T-helper 1 cell treated with Interleukin-12 subunit alpha and Interleukin-12 subunit beta and Interleukin-4 antibody, amounts not matched to agents 30 ng/mL and 1 ng/mL, for 36 hours (primary cell): Measurements from ENCODE around the gene ELN. TPM values are rescaled to one million over a fixed set of nuclear protein-coding genes. Genes with fewer than 3 reads are reported as not detected.
"Not testable (repeated sequence)": the region's sequence is repeated elsewhere in the genome, so short reads cannot be mapped to it uniquely, and the experiment has no call there.

Source experiments
- intact Hi-C: fragments of 100-400 bp; cut with micrococcal nuclease; formaldehyde crosslinking; loops from one replicate; pipeline ENCODE4 v1.15.1; 2024
- total RNA-seq: library from RNA; stranded (reverse); gene quantifications from 2 replicates; pipeline ENCODE4 v1.2.3, GENCODE V29; 2022

ELN gene
- total RNA-seq, 1 donor from 2014 or later = not detected

DNA sequence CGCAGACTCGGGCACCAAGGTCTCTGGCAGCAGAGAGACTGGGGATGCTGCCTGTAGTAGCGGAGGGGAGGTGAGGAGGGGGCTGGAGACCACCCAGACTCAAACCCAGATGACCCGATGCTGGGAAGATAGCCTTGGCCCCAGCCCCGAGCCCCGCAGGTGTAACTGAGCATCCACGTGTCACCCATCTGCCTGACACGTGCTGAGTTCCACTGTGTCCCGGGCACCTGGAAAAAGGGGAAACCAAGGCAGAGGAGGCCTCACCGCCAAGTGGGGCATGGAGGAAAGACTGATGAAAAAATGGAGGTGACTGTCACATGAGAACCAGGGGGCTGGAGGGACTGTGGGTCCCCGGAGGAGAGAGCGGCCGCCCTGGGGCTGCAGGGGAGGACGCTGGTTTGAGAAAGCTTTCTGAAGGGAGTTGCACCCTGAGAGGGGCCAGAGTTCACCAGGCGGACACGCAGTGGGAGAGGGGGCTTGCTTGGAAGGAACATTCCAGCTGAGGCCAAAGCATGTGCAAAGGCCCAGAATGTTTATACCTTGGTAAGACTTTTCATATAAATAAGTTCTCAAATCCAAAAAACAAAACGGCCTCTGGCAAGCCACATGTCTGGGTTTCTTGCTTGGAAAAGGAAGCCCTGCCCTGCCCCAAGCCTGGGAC, 27.4 kb upstream of the ELN start:
- intact Hi-C loops = no loop called here

DNA sequence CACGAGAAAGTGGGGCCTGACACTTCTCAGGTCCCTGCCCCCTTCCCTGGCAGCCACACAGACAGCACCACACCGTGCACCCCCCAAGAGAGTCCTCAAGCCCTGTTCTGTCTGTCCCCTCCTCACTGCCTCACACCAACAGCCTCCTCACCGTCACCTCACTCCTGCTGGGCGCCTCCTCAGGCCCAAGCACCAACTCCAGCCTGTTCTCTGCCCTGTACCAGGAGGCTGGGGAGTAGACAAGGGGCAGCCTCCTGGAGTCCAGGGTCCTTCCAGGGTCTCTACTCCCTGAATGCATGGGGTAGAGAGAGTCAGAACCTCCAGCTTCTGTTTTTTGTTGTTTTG, 26.9 kb upstream of the ELN start:
- intact Hi-C loops = no loop called here

DNA sequence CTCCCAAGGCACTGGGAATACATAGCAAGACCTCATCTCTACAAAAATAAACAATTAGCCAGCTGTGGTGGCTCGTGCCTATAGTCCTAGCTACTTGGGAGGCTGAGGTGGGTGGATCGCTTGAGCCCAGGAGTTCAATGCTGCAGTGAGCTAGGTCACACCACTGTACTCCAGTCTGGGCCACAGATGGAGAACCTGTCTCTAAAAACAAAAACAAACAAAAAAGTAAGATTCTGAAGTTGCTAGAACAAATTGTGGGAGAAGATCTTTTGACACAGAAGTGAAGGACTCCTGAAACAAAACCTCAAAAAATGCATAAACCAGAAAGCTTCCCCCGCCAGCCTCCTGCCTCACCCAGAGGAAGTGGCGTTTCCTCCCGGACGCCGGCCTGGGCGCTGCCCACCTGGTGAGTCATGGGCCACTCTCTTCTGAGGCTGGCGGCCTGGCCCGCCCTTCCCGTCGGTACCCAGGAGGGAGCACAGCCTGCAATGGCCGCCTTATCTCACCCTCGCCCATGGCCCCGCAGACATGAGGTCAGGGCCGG, 25.4 kb upstream of the ELN start:
- intact Hi-C loops = no loop called here

DNA sequence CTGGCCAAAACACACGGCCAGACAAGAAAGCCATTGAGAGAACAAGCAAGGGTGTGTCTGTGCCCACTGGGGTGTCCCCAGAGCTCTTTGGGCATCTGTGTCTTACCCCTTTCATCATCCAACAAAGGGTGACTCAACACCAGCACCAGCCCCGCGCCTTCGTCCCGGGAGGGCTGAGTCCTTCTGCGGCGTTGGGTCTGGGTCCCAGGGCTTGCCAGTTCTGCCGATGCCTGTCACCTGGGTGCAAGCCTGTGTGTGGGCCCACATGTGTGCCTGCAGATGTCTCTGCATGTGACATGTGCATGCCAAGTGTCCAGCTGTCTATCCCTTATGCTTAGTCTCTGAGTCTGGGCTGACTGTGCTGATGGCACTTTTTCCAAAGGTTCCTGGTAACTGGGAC, 24.4 kb upstream of the ELN start:
- intact Hi-C loops = no loop called here

DNA sequence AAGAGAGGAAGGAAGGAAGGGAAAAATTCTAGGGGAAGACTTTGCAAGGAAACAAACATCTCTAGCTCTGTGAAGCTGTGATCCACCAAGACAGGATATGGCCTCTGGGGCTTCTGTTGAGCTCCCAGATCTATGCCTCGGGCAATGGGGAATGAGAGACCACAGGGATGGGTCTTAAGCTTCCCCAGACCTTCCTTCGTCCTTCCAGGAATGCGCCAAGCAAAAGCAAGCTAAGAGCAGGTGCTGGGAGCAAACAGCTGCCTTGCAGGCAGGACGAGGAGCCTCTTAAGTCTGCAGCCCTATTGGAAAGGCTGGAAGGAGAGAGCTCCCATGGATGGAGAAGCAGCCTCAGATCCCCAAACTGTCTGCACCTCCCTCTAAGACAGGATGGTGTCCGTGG, 21.9 kb upstream of the ELN start:
- intact Hi-C loops = no loop called here

DNA sequence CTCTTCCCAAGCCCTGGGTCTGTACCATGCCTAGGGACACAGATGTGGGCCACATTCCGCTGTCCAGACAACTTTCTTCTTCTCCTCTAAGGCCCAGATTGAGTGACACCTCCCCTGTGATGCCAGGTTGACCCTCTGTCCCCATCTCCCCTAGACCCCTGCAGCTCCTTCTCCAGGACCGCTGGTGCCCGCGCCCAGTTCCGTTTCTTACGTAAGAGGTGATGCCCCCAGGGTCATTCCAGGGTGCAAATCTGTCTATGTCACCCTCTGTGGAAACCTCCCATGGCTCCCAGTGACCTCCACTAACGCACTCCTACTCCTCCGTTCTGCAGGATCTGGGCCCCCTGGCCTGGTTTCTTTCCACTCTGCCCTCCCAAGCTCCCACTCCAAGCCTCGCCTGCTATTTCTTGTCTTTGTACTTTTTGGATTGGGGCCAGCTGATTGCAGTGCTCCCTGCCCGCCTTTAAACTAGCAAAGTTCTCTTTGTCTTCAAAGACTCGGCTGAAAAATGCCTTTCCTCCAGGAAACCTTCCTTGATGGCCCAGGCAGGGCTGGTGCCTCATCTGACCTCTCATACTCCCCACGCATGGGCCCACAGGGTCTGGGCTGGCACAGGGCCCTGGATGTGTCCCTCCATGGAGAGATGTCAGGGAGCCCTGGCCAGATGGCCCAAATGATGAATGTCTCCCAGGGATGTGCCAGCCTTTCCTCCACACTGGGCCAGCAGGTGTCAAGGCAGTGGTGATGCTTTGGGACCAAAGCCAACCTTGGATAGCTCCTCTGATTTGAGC, 21.3 kb upstream of the ELN start:
- intact Hi-C loops = no loop called here

DNA sequence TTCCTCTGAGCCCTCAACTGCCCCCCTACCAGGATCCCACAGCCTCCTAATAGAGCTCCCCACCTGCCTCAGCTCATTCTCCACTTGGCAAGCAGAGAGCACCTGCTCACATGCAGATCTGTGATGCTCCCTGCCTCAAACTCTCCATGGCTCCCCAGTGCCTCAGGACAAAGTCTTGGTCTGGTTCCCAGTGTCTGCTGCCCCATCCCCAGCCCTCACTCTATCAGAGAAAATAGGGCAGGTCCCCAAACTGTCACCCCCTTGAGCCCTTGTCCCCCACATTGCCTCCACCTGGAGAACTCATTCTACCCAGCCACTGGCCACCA, 20.8 kb upstream of the ELN start:
- intact Hi-C loops = no loop called here

DNA sequence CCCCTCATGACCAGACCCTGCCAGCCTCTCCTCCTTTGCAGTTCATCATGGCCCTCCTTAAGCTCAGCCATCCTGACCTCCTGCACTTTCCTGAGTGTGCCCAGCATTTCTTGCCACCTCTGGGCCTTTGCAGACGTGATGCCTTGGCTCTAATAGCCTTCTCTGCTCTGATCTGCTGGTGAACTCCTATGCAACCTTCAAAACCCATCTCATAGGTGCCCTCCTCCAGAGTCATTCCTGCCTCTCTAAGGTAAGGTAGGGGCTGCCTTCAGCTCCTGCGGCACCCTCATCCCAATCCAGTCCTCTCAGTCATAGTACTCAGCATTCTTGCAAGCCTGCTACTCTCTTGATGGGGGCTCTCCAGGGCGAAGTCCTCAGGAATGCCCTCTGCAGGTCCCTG, 19.3 kb upstream of the ELN start:
- intact Hi-C loops = no loop called here

DNA sequence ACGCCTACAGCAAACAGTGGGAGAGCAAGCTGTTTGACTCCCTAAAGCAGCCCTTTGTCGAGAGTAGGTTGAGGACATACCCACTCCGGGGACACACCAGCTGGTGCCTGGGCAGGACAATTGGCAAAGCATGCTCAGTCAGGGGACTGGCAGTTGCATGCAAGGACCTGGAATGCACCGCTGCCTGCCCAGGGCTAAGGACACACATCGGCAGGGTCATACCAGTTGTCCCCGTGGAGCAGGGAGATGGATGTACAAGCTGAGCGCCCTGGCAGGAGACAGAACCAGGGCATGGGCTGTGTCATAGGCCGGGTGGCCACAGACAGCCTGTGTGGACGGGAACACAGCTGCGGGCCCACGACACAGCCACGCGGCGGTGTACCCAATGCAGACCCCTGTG, 18.3 kb upstream of the ELN start:
- intact Hi-C loops = no loop called here

DNA sequence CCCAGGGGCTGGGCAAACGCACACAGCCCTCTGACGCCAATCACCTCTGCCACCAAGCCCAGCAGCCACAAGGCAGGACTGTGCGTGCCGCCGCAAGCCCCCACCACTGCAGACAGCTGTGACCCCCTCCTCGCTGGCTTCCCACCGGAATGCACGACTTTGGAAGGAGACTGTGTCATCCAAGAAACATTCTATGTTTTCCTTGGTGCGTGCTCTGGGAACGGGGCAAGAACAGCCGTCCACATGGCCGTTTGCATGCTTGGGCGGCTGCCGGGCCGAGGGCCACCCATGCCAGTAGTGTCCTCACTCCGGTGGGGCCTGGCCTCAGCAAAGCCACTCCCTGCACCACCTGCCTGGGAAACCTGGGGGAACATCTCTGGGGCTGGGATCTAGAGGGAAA, 17.6 kb upstream of the ELN start:
- intact Hi-C loops = no loop called here

DNA sequence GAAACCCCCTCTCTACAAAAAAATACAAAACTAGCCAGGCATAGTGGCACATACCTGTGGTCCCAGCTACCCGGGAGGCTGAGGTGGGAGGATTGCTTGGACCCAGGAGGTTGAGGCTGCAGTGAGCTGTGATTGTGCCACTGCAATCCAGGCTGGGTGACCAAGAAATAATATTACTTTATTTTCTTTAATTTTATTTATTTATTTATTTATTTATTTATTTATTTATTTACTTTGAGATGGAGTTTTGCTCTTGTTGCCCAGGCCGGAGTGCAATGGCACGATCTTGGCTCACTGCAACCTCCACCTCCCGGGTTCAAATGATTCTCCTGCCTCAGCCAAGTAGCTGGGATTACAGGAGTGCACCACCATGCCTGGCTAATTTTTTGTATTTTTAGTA, 16.6 kb upstream of the ELN start:
- intact Hi-C loops = not testable (repeated sequence)

DNA sequence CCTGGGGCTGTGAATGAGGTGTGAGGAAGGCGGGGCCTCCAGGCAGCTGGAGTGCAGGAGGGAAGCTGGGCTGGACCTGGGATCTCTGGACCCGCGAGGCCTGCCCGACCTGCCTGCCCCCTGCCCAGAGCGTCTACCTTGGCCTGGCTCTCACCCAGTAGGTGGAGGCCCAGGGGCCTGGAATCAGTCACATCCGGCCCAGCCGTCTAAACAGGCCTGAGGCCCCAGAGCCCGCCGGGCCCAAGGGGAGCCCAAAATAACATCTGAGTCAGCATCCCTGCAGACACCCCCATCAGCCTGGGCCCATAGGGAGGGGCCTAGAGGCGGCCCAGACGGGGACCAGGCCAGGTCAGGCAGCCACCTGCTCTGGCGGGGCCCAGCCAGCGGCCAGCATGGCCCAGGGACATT, 15.1 kb upstream of the ELN start:
- intact Hi-C loops = no loop called here

DNA sequence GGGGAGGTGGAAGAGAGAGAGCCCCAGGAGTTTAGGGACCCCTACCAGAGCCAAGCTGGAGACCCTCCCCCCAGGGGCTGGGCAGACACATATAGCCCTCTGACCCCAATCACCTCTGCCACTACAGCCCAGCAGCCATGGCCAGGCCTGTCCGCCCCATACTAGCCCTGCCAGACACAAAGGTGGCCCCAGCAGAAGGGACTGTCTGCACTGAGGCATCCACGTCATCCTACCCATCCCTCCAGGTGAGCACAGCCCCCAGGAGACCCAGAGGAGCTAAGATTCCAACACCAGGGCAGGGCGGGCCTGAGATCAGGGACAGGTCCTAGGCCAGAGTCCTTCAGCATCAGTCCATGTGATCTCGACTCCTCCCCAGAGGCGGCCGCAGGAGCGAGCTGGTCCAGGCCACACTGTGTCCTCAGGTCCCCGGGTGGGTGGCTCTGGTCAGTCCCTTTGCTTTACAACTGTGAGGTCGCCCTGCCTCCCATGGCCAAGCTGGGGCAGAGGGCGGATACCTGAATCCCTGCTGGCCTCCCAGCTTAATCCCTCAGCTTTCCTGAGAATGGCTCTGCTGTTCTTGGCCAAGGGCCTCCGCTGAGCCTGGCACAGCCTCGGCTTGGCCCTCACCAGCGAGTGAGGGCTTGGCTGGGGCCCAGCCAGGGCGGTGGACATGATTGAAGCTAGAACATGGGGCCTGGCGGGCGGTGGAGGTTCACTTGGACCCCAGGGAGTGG, 14.3 kb upstream of the ELN start:
- intact Hi-C loops = no loop called here

DNA sequence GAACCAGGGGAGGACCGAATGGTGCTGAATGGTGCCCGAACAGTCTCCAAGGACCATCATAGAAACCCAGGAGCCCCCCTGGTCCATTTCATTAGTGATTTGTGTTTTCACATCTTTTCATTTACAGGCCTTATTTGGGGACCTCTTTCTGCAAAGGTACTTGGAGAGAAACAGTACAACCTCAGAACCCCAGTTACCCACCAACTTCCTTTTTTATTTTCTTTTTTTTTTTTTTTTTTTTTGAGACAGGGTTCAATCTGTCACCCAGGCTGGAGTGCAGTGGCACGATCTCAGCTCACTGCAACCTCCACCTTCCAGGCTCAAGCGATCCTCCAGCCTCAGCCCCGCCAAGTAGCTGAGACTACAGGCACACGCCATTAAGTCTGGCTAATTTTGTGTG, 13.0 kb upstream of the ELN start:
- intact Hi-C loops = no loop called here

DNA sequence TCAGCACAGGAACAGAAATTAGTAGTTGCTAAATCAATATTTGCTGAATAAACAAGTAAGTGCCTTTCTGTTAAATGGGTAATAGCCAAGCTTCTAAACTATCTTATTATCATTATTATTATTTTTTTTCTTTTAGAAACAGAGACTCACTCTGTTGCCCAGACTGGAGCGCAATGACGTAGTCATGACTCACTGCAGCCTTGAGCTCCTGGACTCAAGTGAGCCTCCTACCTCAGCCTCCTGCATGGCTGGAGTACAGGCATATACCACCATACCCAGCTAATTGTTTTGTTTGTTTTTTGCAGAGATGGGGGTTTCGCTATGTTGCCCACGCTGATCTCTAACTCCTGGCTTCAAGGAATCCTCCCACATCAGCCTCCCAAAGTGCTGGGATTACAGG, 12.3 kb upstream of the ELN start:
- intact Hi-C loops = no loop called here

DNA sequence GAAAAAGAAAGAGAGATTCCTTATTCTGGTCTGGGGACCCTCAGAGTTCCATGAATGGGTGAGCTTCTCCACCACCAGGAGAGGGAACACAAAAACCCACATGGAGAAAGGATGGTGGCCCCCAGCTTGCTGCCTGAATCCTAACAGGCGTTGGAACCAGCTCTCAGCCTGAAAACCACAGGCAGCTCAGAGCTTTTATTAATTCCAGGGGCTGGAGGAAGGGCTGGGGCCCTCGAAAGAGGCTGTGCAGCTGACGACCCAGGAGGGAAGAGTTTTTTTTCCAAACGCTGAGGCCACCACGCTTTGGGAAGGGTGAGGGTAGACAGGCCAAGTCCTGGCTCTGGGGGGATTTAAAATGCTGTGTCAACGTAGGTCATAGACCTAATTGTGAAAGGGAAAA, 10.8 kb upstream of the ELN start:
- intact Hi-C loops = no loop called here

DNA sequence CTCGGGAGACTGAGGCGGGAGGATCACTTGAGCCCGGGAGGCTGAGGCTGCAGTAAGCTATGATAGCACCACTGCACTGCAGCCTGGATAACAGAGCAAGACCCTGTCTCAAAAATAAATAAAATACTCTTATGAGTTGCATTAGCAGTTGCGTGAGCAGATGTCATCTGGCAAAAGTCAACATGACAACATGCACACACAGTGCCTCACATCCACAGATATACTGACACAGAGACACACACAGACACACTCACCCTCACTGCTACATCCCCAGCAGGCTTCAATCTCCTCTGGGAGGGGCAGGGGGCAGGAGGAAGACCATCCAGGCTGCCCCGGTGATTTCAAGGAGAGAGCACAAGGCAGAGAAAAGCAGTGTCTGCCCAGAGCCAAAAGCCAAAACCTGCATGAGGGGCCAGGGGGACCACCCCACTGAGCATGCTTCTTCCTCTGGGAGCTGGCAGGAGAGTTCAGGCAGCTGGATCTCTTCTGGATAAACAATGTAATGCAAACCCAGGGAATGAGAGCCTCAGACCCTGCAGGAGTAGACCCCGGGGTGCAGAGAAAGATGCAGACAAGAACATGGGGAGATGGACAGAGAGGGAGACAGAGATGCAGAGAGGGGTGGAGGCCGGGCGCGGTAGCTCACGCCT, 9.6 kb upstream of the ELN start:
- intact Hi-C loops = no loop called here

DNA sequence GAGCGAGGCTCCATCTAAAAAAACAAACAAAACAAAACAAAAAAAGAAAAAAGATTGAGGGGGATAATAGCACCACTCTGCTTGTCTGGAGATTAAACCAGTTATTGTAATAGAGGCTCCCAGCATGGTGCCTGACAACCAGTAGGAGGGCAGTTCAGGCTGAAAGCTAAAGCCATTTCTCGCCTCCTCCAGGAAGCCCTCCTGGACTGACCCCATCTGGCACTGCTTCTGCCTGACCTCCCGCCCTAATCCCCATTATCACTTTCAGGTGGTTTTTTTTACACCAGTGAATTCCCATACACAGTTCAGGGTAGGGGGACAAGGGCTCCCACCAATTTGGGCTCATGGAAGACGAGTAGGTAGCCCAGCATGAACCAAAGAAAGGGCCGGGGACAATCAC, 8.8 kb upstream of the ELN start:
- intact Hi-C loops = no loop called here

DNA sequence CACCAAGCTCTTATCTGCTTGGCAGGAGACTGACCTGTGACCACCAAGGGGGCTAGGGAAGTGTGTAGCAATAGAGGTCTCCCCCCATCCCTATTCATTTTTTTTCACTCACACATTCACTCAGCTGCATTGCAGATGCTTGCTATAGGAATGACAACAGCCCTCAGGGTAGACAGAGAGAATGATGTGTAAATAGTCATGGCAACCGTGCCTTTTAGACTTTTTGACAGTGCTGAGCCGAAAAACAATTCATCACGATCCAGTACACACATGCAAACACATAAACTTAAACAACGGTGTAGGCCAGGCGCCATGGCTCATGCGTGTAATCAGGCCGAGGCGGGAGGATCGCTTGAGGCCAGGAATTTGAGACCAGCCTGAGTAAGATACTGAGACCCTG, 7.6 kb upstream of the ELN start:
- intact Hi-C loops = no loop called here

DNA sequence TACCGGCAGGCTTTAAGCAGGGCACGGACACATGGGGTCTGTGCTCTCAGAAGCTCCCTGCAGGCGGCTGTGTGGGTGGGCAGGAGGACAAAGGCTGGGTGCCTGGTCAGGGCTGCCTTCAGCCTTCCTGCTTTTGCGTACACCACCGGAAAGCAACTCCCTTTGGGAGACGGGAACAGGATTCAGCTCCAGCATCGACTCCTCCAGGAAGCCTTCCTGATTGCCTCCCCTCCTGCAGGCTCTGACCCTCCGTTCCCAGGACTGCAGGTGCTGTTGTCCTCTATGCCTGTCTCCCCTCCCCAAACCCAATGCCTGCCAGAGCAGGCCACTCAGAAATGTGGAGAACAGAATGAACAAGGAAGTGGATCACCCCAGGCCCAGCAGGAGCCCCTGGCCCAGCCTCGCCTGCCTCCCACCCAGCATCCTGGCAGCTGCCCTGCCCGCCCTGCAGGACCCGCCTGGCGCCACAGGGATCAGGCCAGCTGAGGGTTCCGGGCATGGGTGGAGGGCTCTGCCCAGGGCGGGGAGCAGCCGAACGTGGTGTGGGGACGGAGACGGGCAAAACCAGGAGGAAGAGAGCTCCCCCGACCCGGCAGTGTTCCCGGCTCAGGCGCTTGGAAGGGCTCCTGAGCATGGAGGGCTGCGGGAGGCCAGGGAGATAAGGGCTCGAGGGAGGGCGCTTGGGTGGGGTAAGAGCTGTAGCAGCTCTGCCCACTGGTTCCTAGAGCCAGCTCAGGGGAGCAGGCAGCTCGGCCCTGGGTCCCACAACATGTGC, 6.2 kb upstream of the ELN start:
- intact Hi-C loops = no loop called here

DNA sequence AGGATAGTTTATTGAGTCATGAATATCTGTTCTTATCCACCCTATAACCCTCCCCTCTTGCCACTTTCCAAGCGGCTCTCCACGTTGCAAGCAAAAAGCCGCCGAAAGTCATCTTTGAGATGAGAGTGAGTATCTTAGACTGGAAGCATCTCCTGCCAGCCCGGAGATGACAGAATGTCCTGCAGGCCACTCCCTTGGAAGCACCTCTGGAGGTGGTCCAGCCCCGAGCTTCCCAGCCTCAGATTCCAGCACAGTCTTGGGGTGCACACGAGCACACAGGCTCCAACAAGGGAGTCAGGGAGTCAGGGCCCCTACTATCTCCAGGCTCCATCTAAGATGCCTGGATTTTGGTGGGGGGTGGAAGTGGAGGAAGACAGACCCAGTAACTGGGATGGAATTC, 5.5 kb upstream of the ELN start:
- intact Hi-C loops = no loop called here
